NCI-H345 treated with DMSO at 0.1 percent for 48 hours (cell line): ENCODE data around the gene SLC25A51.

Source experiments
- DNase-seq: peaks from one replicate; lab custom pipeline; 2025; ENCODE audit not compliant: unreplicated experiment; lab: John Stamatoyannopoulos, UW

Gene SLC25A51, protein sequence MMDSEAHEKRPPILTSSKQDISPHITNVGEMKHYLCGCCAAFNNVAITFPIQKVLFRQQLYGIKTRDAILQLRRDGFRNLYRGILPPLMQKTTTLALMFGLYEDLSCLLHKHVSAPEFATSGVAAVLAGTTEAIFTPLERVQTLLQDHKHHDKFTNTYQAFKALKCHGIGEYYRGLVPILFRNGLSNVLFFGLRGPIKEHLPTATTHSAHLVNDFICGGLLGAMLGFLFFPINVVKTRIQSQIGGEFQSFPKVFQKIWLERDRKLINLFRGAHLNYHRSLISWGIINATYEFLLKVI

DNA sequence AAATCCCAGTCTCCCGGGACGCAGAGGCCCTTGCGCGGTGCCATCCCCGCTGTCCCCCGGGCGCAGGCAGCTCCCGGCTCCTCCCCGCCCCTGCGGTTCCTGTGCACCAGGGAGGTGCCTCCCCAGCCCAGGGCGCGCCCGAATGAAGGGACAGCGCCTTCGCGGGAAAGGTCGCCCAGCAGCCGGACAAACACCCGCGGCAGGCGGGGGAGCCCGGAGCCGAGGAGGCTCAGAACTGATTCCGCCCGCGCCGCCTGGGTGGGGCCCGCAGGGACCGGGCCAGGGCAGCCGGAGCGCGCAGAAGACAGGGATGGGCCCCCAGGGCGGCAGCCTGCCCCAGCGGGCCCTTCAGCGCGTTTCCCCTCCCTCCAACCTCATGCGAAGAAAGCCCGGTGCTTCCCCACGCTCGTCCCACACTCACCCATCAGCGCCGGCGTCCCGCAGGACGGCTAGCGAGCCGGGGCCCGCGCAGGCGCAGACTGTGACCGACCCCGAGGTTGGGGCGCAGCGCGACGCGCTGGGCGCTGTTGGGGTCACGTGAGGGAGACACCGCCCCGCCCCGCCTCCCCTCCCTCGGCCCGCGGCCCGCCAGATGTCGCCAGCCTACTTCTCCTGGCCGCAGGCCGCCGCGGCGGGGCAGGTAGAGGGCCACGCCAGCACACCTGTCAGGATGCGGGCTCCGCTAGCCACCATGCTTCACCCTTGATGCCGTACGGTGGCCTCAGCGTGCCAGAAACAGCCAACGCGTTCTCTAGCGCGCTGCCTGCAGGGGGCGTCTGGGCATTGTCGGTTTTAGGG is at the start of gene SLC25A51:
Gene SLC25A51, minus strand, starts transcription at position 481 of the 798 bp plus-strand sequence. CDS start 15,577 bp downstream, outside the sequence.
- peak; percentile 96 for DNase-seq

DNA sequence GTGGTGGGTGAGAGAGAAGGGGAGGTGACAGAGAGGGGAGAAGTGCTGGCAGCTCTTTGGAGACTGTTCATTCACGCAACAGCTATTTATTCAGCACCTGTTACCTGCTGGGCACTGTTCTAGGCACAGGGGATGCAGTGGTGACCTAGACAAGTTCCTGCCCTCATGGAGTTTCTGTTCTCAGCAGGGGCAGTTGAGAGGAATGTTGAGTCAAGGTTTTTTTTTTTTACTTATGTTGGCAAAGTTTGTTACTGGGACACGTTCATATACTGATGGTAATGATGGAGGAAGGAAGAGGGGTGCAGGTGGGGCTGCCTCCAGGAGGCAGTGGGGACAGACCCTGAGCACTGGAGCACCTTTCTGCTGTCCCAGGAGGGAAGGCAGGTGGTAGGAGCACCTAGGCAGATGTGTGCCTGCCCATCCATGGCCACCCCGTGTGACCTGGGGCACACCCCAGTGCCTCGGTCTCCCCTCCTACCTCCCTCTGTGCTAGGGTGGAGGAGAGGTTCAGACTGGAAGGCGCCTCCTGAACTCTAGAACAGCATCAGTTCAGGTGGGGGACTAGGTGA is 49.4 kb upstream of the SLC25A51 start:
- DNase-seq, result no peak

DNA sequence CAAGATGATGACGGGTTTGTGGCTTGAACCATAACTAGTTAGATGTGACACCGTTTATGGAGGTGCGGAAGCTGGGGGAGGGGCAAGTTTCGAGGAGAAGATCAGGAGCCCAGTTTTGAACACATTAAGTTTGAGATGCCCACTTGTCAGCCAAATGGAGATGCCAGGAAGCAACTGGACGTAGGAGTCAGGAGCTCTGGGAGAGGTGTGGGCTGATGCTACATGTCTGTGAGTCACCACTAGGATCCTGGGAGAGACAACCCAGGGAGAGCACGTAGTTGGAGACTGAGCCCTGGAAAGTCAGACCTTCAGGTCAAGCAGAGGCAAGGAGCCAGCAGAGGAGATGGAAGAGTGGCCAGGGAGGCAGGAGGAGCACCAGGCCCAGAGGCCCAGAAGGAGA is 48.8 kb upstream of the SLC25A51 start:
- DNase-seq, result no peak

DNA sequence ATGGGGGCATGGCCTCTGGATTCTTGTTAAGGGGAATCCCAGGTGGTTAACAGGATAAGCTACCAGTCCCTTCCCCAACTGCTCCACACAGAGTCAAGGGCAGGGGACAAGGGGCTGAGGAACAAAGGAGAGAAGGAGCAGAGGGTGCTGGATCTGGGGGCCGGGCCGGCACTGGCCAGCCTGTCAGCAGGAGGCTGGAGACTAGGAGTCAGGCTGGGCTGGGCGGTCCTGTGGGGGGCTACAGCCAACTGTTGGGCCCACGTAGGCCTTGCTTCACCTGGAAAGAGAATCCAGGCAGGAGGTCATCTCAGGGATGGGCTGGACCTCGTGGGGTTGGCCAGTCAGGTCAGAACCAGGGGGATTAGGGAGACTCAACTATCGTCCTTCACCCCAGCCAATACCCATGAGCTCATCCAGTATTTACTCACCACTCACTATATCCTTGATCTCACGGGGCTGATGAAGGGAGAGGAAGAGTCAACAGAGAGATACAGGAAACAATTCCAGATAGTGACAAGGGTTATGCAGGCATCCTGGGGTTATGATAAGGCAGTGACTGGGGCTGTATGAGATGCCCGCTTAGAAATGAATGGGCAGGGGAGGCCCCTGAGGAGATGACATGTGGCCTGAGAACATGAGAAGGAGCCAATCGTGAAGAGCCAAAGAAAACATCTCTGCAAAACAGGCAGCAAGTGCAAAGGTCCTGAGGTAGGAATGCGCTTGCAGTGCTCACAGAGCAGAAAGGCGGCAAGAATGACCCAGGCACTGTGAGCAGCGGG is 47.9 kb upstream of the SLC25A51 start:
- DNase-seq, result no peak

DNA sequence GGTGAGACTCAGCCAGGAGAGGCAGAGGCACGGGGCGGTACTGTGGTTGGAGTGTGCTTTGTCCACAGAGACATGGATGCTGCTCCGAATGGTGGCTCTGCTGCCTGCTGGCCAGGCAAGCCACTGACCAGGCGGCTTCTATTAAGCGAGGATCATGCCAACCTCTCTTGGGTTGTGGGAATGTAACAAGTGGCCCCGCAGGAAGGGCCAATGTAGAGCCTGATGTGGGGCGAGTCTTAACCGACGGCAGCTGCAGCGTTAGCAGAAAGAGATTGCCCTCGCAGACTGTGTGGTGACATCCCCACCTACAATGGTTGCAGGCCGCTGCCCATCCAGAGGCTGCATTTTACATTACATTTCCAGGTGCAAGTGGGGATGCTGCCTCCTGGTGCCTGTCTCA is 46.6 kb upstream of the SLC25A51 start:
- DNase-seq, result no peak

DNA sequence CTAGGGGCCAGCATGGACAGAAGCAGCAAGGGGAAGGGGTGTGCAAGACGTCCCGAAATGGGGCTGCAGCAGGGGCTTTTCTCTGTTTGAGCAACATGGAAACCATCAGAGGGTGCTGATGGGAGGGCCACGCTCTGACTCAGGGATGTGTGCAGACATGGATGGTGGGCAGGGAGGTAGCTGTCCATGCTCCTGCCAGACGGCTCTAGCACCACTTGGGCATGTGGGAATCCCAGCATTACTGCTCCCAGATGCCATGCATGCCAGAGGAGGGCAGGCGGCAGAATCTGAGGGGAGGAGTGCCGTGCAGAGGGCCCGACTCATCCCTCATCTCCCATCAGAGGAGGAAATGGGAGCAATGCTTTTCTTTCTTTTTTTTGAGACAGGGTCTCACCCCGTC is 45.6 kb upstream of the SLC25A51 start:
- no peak for DNase-seq

DNA sequence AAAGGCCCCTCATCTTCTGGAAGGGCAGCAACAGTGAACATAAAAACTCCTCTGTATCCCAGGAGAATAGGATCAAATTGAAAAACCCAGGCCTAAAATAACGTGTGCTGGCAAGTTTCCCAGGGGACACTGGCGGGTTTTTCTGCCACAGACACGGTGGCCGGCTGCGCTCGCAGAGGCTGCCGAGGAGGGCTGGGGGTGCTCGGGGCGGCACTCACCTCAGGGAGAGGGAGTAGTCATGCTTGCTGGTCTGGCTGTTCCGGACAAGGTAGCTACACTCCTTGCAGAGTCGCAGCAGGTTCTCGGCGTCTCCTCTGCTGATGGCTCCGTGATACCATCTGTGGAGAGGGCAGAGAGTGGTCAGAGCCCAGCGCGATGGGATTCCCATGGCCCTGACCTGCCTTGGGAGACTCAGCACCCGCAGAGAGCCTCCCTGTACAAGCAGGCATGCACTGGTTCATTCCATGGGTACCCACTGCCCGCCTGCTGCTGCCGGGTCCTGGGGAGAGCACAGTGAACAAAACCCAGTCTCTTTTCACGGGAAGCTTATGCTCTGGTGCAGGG is 44.6 kb upstream of the SLC25A51 start:
- no peak for DNase-seq

DNA sequence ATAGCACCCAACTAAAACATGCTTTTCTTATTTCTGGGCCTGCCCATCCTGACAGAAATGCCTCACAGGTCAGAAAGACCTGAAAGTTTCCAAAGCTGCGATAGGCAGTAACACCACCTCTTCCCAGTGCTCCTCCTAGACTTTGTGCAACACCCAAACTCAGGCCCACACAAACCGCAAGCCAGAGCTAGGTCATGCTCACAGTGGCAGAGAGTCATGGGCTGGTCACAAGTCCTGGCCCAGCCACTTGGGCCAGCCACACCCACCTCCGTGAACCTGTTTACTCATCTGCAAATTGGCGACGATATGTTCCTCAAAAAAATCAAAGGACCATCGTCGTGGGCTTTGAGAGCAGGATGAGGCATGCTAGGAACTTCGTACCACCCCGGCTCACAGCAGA is 44.0 kb upstream of the SLC25A51 start:
- no peak for DNase-seq

DNA sequence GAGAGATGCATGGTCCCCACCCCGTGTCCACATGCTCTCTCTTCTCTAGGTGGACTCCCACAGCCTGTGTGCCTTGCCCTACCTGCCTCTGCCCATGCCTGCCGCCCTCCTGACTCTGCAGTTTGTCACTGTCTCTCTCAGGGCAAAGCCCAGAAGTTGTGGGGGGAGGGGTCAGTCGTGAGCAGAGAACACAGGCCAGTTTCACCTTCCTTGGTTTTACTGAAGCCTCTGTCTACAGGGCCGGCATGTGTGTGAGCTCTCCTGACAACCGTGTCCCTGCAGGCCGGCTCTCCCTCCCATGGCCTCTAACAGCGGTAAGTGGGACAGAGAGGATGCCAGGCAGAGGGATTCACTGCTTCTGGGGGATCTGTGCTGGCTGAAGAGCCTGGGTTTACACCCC is 43.5 kb upstream of the SLC25A51 start:
- no peak for DNase-seq

DNA sequence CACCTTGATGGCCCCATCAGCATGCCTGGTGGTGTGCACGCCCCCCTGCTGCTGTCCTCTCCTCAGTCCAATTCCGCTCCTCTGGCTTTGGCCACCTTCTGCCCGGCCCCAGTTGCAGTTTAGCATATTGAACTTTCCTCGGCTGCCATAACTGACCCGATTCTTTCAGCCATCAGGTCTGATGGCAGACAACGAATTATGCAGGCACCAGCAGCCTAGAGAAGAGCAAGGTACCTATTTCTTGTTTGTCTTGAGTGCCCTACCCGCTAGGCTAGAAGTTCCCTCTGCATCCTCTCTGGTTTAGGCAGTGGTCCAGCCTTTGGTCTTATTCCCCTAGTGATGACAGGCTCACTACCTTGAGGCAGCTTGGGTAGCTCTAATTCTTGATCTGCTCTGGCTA is 43.0 kb upstream of the SLC25A51 start:
- no peak for DNase-seq

DNA sequence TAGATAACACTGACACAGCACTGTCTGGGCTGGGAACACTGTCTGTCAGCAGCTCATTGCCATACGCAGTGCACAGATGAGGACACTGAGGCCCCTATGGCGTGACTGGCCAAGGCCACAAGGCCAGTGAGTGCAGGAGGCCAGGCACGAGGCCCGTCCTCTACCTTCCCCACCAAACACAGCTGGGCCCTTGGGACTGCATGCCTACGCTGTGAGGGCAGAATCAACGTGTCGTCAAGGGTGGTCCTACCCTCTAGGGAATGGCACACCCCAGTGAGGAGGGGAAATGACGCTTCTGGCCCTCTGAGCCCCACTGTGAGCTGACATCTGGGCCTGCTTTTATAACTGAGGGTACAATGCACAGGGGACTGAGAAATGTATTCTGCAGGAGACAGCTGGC is 42.1 kb upstream of the SLC25A51 start:
- no peak for DNase-seq

DNA sequence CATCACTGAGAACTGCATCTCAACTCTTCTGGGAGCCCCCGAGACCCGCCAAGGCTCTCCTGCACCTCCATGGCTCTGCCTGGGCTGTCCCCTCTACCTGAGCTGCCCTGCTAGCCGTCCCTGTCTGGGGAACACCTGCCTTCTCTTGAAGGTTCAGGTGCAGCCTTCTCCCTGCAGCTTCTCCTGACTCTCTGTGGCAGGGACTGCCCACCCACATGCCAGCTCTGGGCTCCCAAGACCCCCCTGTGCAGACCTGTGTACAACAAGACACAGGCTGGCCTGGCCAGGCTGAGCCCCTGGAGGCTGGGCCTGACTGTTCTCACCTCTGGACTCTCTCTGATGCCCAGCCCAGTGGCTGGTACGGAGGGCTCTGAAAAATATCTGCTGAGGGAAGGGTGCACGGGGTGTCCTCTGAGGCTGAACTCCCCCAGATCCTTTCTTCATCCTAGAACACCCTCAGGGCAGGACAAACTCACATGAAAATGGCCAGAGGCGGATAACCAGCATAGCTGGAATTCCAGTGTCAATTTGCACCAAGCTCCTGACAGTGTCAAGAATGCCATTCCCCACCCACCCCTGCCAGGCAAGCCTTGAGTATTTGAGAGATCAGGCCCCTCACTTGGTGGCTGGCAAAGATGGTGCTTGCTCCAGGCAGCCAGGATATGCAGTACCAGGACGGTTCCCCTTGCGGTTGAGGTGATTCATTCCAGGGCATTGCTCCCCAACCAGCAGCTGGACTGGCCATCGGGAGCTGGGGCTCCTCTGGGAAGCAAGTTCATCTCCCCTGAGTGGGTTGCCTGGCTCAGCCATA is 40.9 kb upstream of the SLC25A51 start:
- DNase-seq, result no peak

DNA sequence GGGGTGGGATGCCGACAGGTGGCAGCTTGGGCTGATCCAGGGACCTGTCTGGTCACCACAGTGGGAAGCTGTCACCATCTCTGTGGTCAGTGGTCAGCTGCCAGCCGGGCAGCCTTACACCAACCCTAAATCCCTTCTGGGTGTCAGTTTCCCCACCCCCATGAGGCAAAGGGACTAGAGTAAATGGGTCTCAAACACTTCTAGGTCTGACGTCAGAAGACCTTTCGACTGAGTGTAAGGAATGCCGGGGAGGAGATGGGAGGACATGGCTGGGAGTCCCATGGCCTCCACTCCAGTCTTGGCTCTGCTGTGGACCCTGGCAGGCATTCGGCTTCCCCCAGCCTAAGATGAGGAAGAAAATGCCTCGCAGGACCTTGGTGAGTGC is 40.3 kb upstream of the SLC25A51 start:
- no peak for DNase-seq

DNA sequence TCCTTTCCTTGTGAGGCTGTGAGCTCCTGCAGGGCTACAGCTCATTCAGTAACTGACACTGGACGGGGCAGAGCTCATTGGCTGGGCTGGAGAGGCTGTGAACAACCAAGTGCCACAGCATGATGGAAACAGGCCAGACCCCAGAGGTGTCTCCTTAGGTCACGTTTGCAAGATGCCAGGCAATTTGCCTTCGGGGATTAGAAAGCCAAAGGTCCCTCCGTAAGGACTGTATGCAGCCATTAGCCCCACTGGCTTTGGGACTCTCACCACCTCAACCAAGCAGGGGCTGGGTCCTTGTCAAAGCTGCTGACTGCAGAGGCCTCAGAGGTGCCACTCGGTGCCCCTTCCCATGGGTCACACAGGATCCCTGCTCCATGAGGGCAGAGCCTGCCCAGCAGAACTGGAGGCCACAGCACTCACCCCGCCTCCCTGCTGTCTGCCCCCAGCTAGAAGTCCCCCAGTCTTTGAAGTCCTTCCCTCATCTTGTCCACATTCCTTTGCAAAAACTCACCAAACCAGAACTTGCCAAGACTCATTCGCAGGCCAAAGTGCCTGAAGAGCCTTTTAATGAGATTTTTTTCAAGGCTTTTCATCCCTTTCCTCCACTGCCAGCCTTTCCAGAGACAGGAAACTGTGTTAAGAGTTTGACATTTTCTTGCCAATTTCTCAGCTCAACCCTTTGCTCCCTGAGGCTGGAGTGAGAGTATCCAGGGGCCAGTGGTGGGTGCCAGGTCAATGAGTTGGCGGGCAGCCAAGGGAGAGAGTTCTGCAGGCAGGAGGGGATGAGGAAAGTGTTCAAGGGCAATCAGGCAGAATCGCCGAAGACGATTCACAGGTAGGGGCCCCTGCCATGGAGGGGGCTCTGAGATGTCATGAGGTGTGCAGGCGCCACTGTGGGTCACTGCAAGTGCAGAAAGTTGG is 39.7 kb upstream of the SLC25A51 start:
- DNase-seq, result no peak

DNA sequence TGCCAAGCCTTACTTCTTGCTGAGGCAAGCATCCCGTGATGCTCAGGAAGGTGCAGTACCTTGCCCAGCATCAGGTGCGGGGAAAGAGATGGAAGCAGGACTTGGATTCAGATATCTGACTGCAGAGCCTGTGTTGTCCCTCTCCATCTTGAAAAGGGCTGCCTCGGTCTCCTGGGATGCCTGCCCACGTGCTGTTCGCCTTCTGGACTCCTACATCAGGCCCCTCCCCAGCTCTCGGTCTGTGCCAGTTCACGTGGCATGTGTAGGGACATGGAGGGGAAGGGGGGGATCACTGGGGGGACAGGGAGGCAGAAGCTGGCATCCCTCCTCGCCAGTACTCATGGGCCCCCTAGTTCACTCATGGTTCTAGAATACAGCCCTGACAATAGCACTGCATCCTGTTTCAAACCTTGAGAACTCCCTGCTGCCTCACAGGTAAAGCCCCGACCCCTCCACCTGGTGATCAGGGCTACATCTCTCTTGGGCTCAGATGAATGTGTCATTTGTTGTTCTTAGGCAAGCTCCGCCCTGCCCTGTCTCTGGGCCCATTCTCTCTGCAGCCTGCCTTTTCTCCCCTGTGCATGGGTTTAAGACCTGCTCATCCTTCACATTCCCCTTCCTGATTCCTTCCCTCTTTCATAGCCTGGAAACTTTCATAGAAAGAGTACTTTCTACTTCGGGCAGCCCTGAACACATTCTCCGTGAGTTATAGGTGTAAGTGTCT is 38.9 kb upstream of the SLC25A51 start:
- DNase-seq, result no peak

DNA sequence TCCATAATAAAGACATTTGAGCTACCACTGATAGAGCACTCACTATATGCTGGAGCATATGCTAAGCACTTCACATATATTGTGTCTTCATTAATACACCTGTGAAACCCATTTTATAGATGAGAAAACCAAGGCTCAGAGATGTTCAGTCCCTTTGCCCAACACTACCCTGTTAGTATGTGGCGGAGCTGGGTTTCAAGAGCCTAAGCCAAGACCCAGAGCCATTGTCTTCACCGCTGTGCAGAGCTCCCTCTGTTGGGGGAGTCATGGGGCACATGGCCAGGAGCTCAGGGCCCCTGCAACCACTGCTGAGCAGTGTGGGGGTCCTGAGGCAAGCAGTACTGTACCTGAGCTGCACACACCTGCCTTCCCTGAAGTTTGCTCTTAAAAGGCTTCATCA is 37.3 kb upstream of the SLC25A51 start:
- DNase-seq, result no peak

DNA sequence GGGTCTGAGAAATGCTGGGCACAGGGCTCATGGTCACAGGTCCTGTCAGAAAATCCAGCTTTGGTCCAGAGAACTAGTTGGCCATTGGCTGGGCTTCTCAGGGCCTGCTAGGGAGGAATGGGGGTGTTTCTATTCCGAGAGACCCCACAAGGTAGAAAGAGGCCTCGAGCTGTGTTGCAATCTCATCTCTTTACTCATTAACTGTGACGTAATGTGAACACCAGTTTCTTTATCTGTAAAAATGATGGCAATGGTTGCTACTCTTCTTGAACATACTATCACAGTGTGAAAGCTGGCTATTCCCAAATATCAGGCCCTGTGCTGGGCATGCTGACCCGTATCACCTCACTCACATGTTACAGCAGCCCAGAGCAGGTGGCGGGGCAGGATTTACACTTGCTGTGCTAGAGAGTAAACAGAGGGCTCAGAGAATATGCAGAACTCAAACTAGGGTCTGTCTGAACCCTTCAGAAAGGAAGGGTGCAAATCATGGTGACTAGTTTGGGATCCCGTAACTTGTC is 35.7 kb upstream of the SLC25A51 start:
- DNase-seq, result no peak

DNA sequence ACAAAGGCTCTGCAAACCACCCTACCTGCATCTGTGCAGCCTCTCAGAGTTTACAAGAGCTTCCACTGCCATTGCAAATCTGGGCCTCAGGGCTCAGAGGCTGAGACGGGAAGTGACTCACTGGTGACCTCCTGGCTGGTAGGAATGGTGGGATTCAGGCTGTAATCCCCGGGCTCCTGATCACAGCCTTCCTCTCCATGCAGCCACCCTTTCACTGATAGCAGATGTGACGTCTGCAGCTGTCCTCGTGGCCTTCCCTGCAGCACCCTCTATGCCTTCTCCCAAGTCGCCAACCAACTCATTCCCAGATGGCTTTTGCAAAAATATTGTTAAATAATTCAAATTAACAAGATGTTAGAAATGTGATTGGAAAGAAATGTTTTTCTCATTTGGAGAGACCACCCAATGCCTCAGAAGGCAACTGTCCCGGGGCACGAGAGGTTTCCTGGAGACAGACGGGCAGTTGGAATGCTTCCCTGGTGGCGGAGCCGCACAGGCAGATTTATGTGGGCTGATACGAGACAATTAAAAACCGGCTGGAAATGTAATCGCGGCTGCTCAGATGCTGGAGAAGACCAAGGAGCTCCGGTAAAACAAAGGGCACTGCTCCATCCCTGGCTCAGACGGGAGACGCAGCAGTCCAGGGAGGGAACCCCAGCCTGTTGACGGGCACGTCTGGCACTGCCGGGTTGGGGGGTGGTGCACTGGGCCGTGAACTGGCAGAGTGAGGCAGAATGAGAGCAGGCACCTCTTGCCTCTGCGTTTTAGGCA is 34.4 kb upstream of the SLC25A51 start:
- no peak for DNase-seq
